GM12878 (cell line): ENCODE results near the gene PIK3C2B. TPM values are rescaled to one million over a fixed set of nuclear protein-coding genes. Genes with fewer than 3 reads are reported as not detected.

Experiments
- E2F8 ChIP-seq: fragments of 450-650 bp; IDR thresholded peaks from 2 replicates; pipeline ENCODE4 v1.6.1; 2018; ENCODE audit warnings: mild to moderate bottlenecking, low read depth, moderate library complexity; ENCODE audit not compliant: partially characterized antibody
- ETV6 ChIP-seq, 2 experiments: fragments of 450-650 bp in 1 of 2; IDR thresholded peaks in 1 of 2; conservative IDR thresholded peaks in 1 of 2; 2 replicates each; pipeline ENCODE4 v1.6.1; 2014; ENCODE audit warnings: antibody characterized with exemption in 1 of 2, borderline replicate concordance in 1 of 2, low read depth in 1 of 2, mild to moderate bottlenecking in 1 of 2, moderate library complexity in 1 of 2
- JUND ChIP-seq: IDR thresholded peaks from 2 replicates; pipeline ENCODE4 v1.6.1; 2012; ENCODE audit warnings: low read depth, mild to moderate bottlenecking, low read length, improper control_type of control experiment, moderate library complexity
- KDM1A ChIP-seq: fragments of 200-600 bp; sonication (generic); IDR thresholded peaks from 2 replicates; pipeline ENCODE4 v1.6.1; 2016; ENCODE audit warnings: borderline replicate concordance
- MEF2A ChIP-seq: IDR thresholded peaks from 2 replicates; pipeline ENCODE4 v1.6.1; 2011; ENCODE audit warnings: low read depth, mild to moderate bottlenecking, low read length, moderate library complexity; ENCODE audit not compliant: insufficient read depth
- PAX5 ChIP-seq: IDR thresholded peaks from 2 replicates; pipeline ENCODE4 v1.6.1; 2011; ENCODE audit warnings: low read depth, low read length, borderline replicate concordance
- POLR2A ChIP-seq: IDR thresholded peaks from 2 replicates; pipeline ENCODE4 v1.6.1; 2011; ENCODE audit warnings: low read depth, mild to moderate bottlenecking, low read length
- YBX1 ChIP-seq: fragments of 450-650 bp; IDR thresholded peaks from 2 replicates; pipeline ENCODE4 v1.6.1; 2016; ENCODE audit warnings: antibody characterized with exemption
- polyA plus RNA-seq, 11 experiments: library from polyadenylated mRNA; depleted of rRNA in 4 of 11; unstranded in 6 of 11; stranded (reverse) in 5 of 11; fragments of >200 nt; fragmentation: Nextera tagmentation in 4 of 11; fragmentation: Illumina TruSeq in 1 of 11; extraction: Ambion mirVana in 4 of 11; extraction: Trizol in 1 of 11; gene quantifications; 1 replicate in 1 of 11; 2 replicates in 10 of 11; pipeline versions ENCODE4 v1.2.1 to v1.2.3, GENCODE V29; 2011 to 2016; ENCODE audit warnings: inconsistent platforms in 2 of 11, missing spikeins in 2 of 11, low read depth in 1 of 11
- total RNA-seq, 4 experiments: library from RNA; depleted of rRNA in 3 of 4; stranded (reverse); fragments of >200 nt in 3 of 4; fragmentation: Illumina TruSeq in 1 of 4; extraction: Trizol in 1 of 4; gene quantifications; 2 replicates each; pipeline versions ENCODE4 v1.2.1 to v1.2.3, GENCODE V29; 2013 to 2021

PIK3C2B gene
- total and polyA plus RNA-seq, 10 of the 15 experiments (the other 5 are each of a cell fraction or from before 2014, with no cell fraction given) = 2.2 to 38.1 (median 11.4) TPM

- TF ChIP-seq MEF2A (no peak), ETV6 (conservative IDR thresholded peaks at IDR 0.05 in 1 of 2, IDR thresholded peaks at IDR 0.05 in 1 of 2; ENCODE audit: borderline replicate concordance in 1 of 2, low read depth in 1 of 2) (no peak), POLR2A (no peak), YBX1 (no peak), KDM1A (no peak), E2F8 (no peak), JUND (no peak), PAX5 (no peak)
Measured at GRCh38 chr1:204468206-204468605, 26.4 kb downstream of the PIK3C2B start (continued).
